Endodermal cell (in vitro differentiated cells): Measurements from ENCODE around the gene KIF3A. TPM values are rescaled to one million over a fixed set of nuclear protein-coding genes. Genes with fewer than 3 reads are reported as not detected.
A peak's percentile ranks its signal among the peaks of the same experiment; 100 is the strongest.

ENCODE experiments used
- DNase-seq: peaks from one replicate; pipeline ENCODE4 v3.0.0-alpha.2; 2017
- H3K27ac ChIP-seq: 2 replicates; pipeline ENCODE4 v1.5.1; 2013; ENCODE audit warnings: mild to moderate bottlenecking, low read depth, low read length, moderate library complexity
- H3K27me3 ChIP-seq: 2 replicates; pipeline ENCODE4 v1.6.1; 2013; ENCODE audit warnings: mild to moderate bottlenecking, low read length, moderate library complexity; ENCODE audit not compliant: insufficient read depth, control insufficient read depth, poor library complexity, severe bottlenecking
- H3K36me3 ChIP-seq: 2 replicates; pipeline ENCODE4 v1.7.0; 2013; ENCODE audit warnings: mild to moderate bottlenecking, low read length, moderate library complexity; ENCODE audit not compliant: control insufficient read depth, insufficient read depth
- H3K4me1 ChIP-seq: one replicate; pipeline ENCODE4 v1.7.0; 2013; ENCODE audit warnings: low read length; ENCODE audit not compliant: control insufficient read depth, insufficient read depth
- H3K4me3 ChIP-seq: 2 replicates; pipeline ENCODE4 v1.5.1; 2013; ENCODE audit warnings: mild to moderate bottlenecking, low read length, moderate library complexity
- H3K9ac ChIP-seq: 2 replicates; pipeline ENCODE4 v1.6.1; 2013; ENCODE audit warnings: mild to moderate bottlenecking, low read length, moderate library complexity; ENCODE audit not compliant: poor library complexity, severe bottlenecking; ENCODE audit errors: extremely low read depth
- H3K9me3 ChIP-seq: 2 replicates; pipeline ENCODE4 v1.6.1; 2013; ENCODE audit warnings: mild to moderate bottlenecking, low read length, moderate library complexity; ENCODE audit not compliant: control insufficient read depth
- H3K27ac Mint-ChIP-seq: 2 replicates; pipeline ENCODE4 v1.8.0; 2020; ENCODE audit warnings: mixed read lengths
- H3K27me3 Mint-ChIP-seq: 2 replicates; pipeline ENCODE4 v1.8.0; 2021; ENCODE audit warnings: mild to moderate bottlenecking, mixed read lengths; ENCODE audit not compliant: insufficient read depth
- H3K36me3 Mint-ChIP-seq: 2 replicates; pipeline ENCODE4 v1.8.0; 2020; ENCODE audit warnings: low read depth, mixed read lengths
- H3K4me1 Mint-ChIP-seq: 2 replicates; pipeline ENCODE4 v1.8.0; 2020; ENCODE audit warnings: mixed read lengths
- H3K4me3 Mint-ChIP-seq: 2 replicates; pipeline ENCODE4 v1.8.0; 2020; ENCODE audit warnings: mild to moderate bottlenecking, moderate library complexity, mixed read lengths
- H3K9me3 Mint-ChIP-seq: 2 replicates; pipeline ENCODE4 v1.8.0; 2020; ENCODE audit warnings: mild to moderate bottlenecking, mixed read lengths
- WGBS, 2 experiments: methylation state at CpG; one replicate each; pipeline versions ENCODE4 v1.1.5 to v1.1.7; 2013; ENCODE audit warnings: missing lambda C conversion rate in 2 of 2, mixed read lengths in 1 of 2; ENCODE audit not compliant: insufficient coverage in 1 of 2, insufficient read length in 1 of 2; 5-methylcytosine and 5-hydroxymethylcytosine counted together
- total RNA-seq, 2 donors: library from RNA; stranded (reverse); fragmentation: NEBNext Ultra II Directional in 1 of 2; extraction: Animal tissue kit (Norgen Biotek cat#: 25700) in 1 of 2; gene quantifications; 2 replicates in 1 of 2; 3 replicates in 1 of 2; pipeline ENCODE4 v1.2.1, GENCODE V29; 2021
- TF ChIP-seq, protein P1 (sequence below): fragments of 200-600 bp; sonication (generic); conservative IDR thresholded peaks from 2 replicates; pipeline ENCODE4 v1.5.0; 2021; ENCODE audit warnings: antibody characterized with exemption, mild to moderate bottlenecking

KIF3A gene
- total RNA-seq, 2 donors from 2014 or later, result 19.6 to 25.2 TPM

DNA sequence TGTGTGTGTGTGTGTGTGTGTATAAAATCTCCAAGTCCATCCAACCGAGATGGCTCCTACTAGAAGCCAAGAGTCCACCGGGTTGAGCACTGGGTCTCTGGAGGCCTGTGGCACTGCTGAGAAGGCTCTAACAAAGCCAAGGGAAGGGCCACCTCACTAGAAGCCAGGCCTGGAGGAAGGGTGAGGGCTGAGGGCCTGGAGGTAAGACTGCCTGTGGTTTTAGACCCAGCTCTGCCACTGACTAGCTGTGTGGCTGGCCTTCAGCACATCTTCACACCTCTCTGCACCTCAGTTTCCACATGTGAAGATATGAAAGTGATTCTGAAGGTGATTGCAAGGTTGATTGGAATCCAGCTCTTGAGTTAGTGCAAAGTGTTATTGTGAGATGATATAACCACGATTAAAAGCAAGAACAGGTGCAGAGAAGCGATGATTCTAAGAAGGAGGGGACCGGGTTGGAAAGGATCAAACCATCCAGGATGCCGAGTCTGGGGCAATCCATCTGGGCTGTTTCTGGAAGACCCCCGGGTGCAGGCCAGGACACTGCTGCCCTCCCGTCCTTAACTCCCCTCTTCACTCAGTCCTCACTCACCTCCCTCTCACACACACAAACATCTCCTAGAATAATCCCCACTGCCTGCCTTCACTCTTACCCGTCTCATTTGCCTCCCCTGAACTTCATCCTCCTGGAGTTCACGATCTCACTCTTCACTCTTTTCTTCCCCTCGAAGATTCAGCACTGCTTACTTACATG, 61.2 kb downstream of the KIF3A start:
- Histone ChIP-seq H3K9ac (no peak overlapping the region), H3K9me3 (no peaks in the 10 kb centered on the region), H3K4me3 (no peak overlapping the region), H3K27ac (no peak overlapping the region), H3K36me3 (no peaks in the 10 kb centered on the region), H3K4me1 (peaks cover 6% of the 10 kb centered on the region), H3K27me3 (no peaks in the 10 kb centered on the region)
- peaks cover 20% of the 10 kb centered on the region for H3K4me1 Mint-ChIP-seq
- H3K36me3 Mint-ChIP-seq, result no peaks in the 10 kb centered on the region
- TF ChIP-seq, protein P1, sequence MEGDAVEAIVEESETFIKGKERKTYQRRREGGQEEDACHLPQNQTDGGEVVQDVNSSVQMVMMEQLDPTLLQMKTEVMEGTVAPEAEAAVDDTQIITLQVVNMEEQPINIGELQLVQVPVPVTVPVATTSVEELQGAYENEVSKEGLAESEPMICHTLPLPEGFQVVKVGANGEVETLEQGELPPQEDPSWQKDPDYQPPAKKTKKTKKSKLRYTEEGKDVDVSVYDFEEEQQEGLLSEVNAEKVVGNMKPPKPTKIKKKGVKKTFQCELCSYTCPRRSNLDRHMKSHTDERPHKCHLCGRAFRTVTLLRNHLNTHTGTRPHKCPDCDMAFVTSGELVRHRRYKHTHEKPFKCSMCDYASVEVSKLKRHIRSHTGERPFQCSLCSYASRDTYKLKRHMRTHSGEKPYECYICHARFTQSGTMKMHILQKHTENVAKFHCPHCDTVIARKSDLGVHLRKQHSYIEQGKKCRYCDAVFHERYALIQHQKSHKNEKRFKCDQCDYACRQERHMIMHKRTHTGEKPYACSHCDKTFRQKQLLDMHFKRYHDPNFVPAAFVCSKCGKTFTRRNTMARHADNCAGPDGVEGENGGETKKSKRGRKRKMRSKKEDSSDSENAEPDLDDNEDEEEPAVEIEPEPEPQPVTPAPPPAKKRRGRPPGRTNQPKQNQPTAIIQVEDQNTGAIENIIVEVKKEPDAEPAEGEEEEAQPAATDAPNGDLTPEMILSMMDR, result no peak
- no peaks in the 10 kb centered on the region for H3K27me3 Mint-ChIP-seq
- H3K27ac Mint-ChIP-seq, result no peak overlapping the region
- no peak overlapping the region for H3K4me3 Mint-ChIP-seq
- no peak for DNase-seq
- 93% methylated on average over 8 to 11 of the region's 11 CpGs for WGBS, 2 experiments
- H3K9me3 Mint-ChIP-seq, result no peaks in the 10 kb centered on the region

DNA sequence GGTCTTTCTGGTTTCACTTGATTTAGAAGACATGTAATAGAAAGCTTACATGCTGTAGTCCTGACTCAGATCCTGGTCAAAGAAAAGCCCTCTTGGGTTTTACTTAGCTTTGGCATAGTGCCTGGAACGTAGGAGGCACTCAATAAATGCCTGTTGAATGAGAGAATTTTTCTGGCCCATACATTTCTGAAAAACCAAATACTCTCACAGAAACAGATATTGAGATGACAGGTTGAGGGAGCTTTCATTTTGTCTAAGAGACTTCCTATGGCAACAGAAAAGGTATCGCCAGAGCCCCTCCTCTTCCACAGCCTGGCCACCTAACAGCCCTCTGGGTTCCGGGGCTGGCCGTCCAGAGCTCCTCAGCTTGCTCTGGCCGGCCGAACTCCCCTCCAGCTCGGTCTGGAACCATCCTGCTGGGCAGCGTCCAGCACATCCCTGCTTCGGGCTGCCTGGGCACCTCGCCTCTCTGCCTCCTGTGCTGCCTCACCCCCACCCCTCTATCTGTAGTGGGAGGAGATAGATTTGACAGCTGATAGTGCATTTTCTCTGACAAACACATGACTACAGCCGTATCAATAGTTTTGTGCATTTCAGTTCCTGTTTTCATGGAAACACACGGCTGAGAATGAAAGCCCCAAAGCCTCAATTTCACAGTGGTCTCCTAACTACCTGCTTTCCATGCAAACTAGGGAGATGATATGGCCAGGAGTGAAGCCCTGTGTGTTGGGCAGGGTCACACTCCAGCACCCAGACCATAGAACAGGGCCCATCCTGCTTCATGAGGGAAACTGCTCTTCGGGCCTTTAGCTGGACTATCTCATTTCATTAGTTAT, 62.5 kb downstream of the KIF3A start:
- Histone ChIP-seq H3K4me3 (no peak overlapping the region), H3K27me3 (no peaks in the 10 kb centered on the region), H3K27ac (no peak overlapping the region), H3K36me3 (no peaks in the 10 kb centered on the region), H3K9me3 (no peaks in the 10 kb centered on the region), H3K9ac (no peak overlapping the region), H3K4me1 (peaks cover 6% of the 10 kb centered on the region)
- TF ChIP-seq, protein P1, result no peak
- Mint-ChIP-seq H3K9me3 (no peaks in the 10 kb centered on the region), H3K4me1 (peaks cover 21% of the 10 kb centered on the region), H3K27me3 (no peaks in the 10 kb centered on the region), H3K4me3 (no peak overlapping the region), H3K27ac (no peak overlapping the region), H3K36me3 (no peaks in the 10 kb centered on the region)
- WGBS, 2 experiments, result 83 to 94% methylated on average over 8 to 13 of the region's 13 CpGs
- peak; percentile 38 for DNase-seq

DNA sequence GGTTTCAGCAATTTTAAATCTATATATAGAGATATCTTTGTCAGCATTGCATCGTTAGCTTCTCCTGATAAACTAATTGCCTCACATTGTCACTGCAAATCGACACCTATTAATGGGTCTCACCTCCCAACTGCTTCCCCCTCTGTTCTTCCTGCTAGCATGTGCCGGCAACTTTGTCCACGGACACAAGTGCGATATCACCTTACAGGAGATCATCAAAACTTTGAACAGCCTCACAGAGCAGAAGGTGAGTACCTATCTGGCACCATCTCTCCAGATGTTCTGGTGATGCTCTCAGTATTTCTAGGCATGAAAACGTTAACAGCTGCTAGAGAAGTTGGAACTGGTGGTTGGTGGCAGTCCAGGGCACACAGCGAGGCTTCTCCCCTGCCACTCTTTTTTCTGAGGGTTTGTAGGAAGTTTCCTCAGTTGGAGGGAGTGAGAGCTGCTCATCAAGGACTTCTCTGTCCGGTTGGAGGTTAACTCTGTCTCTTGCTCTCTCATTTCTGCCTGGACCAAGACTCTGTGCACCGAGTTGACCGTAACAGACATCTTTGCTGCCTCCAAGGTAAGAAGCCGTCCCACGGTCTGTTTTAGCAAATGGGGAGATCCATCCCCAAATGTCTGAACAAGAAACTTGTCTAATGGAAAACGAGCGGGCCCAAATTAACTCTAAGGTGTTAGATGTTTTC, 63.3 kb downstream of the KIF3A start, which contains the start of gene IL4:
TSS of gene IL4 (plus strand) at position 51 of the 692 bp plus-strand sequence. CDS start at position 113, 62 bp downstream.
- Histone ChIP-seq H3K9me3 (no peaks in the 10 kb centered on the region), H3K36me3 (no peaks in the 10 kb centered on the region), H3K27ac (no peak within 1 kb of the TSS), H3K4me3 (no peak within 1 kb of the TSS), H3K27me3 (no peaks in the 10 kb centered on the region), H3K4me1 (peaks cover 6% of the 10 kb centered on the region), H3K9ac (no peak within 1 kb of the TSS)
- 86 to 91% methylated on average over 11 to 14 of the region's 14 CpGs for WGBS, 2 experiments
- TF ChIP-seq, protein P1, result no peak
- Mint-ChIP-seq H3K4me3 (no peak within 1 kb of the TSS), H3K4me1 (peaks cover 22% of the 10 kb centered on the region), H3K27me3 (no peaks in the 10 kb centered on the region), H3K9me3 (no peaks in the 10 kb centered on the region), H3K27ac (no peak within 1 kb of the TSS), H3K36me3 (no peaks in the 10 kb centered on the region)
- DNase-seq, result peak; percentile 42
